ENCODE data around the gene SPACA1. TPM values are rescaled to one million over a fixed set of nuclear protein-coding genes. Genes with fewer than 3 reads are reported as not detected.

Gene SPACA1
- total and polyA plus RNA-seq, 2 of the 8 experiments (the other 6 are each of a cell fraction or from before 2014, with no cell fraction given) = not detected

DNA sequence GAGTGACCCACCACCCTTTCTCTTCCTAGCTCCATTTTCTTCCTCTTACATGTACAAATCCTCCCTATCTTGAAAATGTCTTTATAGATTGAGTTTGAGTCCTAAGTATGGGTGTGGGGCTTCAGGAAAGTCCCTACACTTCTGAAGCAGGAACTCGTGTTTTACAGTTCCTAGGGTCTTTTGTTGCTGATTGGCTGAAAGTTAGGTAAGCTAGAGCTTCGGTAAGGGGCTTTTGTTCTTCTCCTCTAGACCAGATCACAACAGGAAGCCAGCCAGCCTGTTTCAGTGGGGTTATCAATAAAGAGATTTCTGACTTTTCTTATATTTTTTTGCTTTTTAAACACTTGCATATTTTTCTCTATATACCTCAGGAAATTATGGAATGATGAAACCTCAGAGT is 67.2 kb downstream of the SPACA1 start:
- no peak overlapping the region for H3K18ac ChIP-seq (ENCODE audit: extremely low read depth, low read length)
- H3K4me1 ChIP-seq (replicated peaks in 1 of 4; ENCODE audit: control insufficient read depth in 3 of 4, insufficient read depth in 4 of 4, low read length in 3 of 4) = no peaks in the 10 kb centered on the region
- ChIA-PET CTCF (ENCODE audit: partially characterized antibody) (interaction anchor here (0.6 kb wide), 1 partner anchor 739 kb away, joined by 3 read pairs; no protein-coding TSS in a partner anchor), POLR2A (ENCODE audit: partially characterized antibody) (no interaction called here)
- no peak for FAIRE-seq
- no peak overlapping the region for H2BK12ac ChIP-seq (ENCODE audit: low read depth, low read length)
- no peak overlapping the region for H2BK120ac ChIP-seq (replicated peaks; ENCODE audit: low read depth, low read length)
- H3K27ac ChIP-seq (ENCODE audit: low read depth, low read length) = no peak overlapping the region
- H2BK15ac ChIP-seq (ENCODE audit: low read length) = no peak overlapping the region
- H3K56ac ChIP-seq (replicated peaks; ENCODE audit: insufficient read length, low read depth, low read length) = no peak overlapping the region
- no peak overlapping the region for H4K8ac ChIP-seq (ENCODE audit: extremely low read depth, insufficient read depth, low read length)
- H3K14ac ChIP-seq (ENCODE audit: insufficient read length) = no peak overlapping the region
- H3K36me3 ChIP-seq (ENCODE audit: control insufficient read depth in 2 of 4, insufficient read depth in 4 of 4, low read length in 3 of 4) = no peaks in the 10 kb centered on the region
- WGBS, 2 experiments (ENCODE audit: extremely low coverage in 1 of 2, insufficient coverage in 1 of 2, insufficient read length in 1 of 2, insufficient replicate concordance in 2 of 2, low coverage in 1 of 2, low lambda C conversion rate in 2 of 2, missing lambda C conversion rate in 1 of 2) = 75% methylated on average over 2 of the region's 2 CpGs; no CpG with 5 or more reads in 1 of the 2 experiments
- no peak overlapping the region for H4K5ac ChIP-seq (ENCODE audit: insufficient read length, low read depth, low read length)
- no peaks in the 10 kb centered on the region for H3K9me3 ChIP-seq (ENCODE audit: insufficient read depth in 2 of 2, low read depth in 1 of 2, low read length in 1 of 2)
- no peak for DNase-seq (ENCODE audit: low read depth in 1 of 2, low spot score in 2 of 2)
- H2BK5ac ChIP-seq (ENCODE audit: low read depth, low read length) = no peak overlapping the region
- H3K4me2 ChIP-seq (ENCODE audit: insufficient read depth in 1 of 2, low read depth in 2 of 2, low read length in 2 of 2) = no peak overlapping the region
- H4K20me1 ChIP-seq (replicated peaks in 1 of 2; ENCODE audit: control insufficient read depth in 1 of 2, insufficient read depth in 2 of 2, low read length in 2 of 2) = no peaks in the 10 kb centered on the region
- H4K91ac ChIP-seq (replicated peaks; ENCODE audit: insufficient read length, low read length) = no peak overlapping the region
- no peak overlapping the region for H2AK5ac ChIP-seq (ENCODE audit: low read depth, low read length)
- no peak for TF ChIP-seq BCL11A (IDR thresholded peaks at IDR 0.05; ENCODE audit: low read depth in 2 of 2, low read length in 2 of 2)
- TF ChIP-seq ASH2L (IDR thresholded peaks at IDR 0.05; ENCODE audit: low read length) = no peak
- no peak for TF ChIP-seq MAFK (IDR thresholded peaks at IDR 0.05; ENCODE audit: low read depth, low read length)
- no peak for TF ChIP-seq CHD2 (IDR thresholded peaks at IDR 0.05; ENCODE audit: low read length)
- TF ChIP-seq CEBPB (IDR thresholded peaks at IDR 0.05; ENCODE audit: low read depth, low read length) = no peak
- no peak for TF ChIP-seq KDM1A (IDR thresholded peaks at IDR 0.05; ENCODE audit: borderline replicate concordance, low read length)
- TF ChIP-seq CTBP2 (IDR thresholded peaks at IDR 0.05; ENCODE audit: borderline replicate concordance, insufficient read depth, insufficient read length, low read length) = no peak
- no peak for TF ChIP-seq RNF2 (IDR thresholded peaks at IDR 0.05; ENCODE audit: borderline replicate concordance, low read depth, low read length, missing control alignments, poor library complexity, severe bottlenecking)
- TF ChIP-seq, protein P1, sequence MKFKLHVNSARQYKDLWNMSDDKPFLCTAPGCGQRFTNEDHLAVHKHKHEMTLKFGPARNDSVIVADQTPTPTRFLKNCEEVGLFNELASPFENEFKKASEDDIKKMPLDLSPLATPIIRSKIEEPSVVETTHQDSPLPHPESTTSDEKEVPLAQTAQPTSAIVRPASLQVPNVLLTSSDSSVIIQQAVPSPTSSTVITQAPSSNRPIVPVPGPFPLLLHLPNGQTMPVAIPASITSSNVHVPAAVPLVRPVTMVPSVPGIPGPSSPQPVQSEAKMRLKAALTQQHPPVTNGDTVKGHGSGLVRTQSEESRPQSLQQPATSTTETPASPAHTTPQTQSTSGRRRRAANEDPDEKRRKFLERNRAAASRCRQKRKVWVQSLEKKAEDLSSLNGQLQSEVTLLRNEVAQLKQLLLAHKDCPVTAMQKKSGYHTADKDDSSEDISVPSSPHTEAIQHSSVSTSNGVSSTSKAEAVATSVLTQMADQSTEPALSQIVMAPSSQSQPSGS (IDR thresholded peaks at IDR 0.05; ENCODE audit: low read length) = no peak
- TF ChIP-seq RAD21 (IDR thresholded peaks at IDR 0.05 in 1 of 2, conservative IDR thresholded peaks at IDR 0.05 in 1 of 2; ENCODE audit: low read depth in 2 of 2, low read length in 2 of 2) = no peak
- TF ChIP-seq SIRT6 (IDR thresholded peaks at IDR 0.05; ENCODE audit: low read length) = no peak
- no peak overlapping the region for H2BK20ac ChIP-seq (ENCODE audit: low read length)
- H3K79me1 ChIP-seq (ENCODE audit: low read depth, low read length) = no peaks in the 10 kb centered on the region
- H3K79me2 ChIP-seq (ENCODE audit: control insufficient read depth in 1 of 2, insufficient read depth in 2 of 2, low read length in 2 of 2) = no peaks in the 10 kb centered on the region
- no peaks in the 10 kb centered on the region for H3K23me2 ChIP-seq (ENCODE audit: low read depth, low read length)
- H3K23ac ChIP-seq (ENCODE audit: insufficient read length) = no peak overlapping the region
- H3K4me3 ChIP-seq (ENCODE audit: extremely low read depth in 1 of 4, insufficient read depth in 2 of 4, low read depth in 3 of 4, low read length in 4 of 4) = no peak overlapping the region
- H3K27me3 ChIP-seq (replicated peaks in 1 of 4; ENCODE audit: control insufficient read depth in 3 of 4, extremely low read depth in 1 of 4, insufficient read depth in 3 of 4, low read length in 3 of 4) = no peaks in the 10 kb centered on the region
- no peak overlapping the region for H3K4ac ChIP-seq (replicated peaks; ENCODE audit: insufficient read length, low read depth, low read length)
- H3K9ac ChIP-seq (replicated peaks in 1 of 4; ENCODE audit: extremely low read depth in 1 of 4, low read depth in 3 of 4, low read length in 3 of 4) = no peak overlapping the region
- no peak overlapping the region for H2AFZ ChIP-seq (ENCODE audit: low read length)

Measured in H1 (cell line).